Smooth muscle cell (in vitro differentiated cells): Measurements from ENCODE around the gene SLC13A1. TPM values are rescaled to one million over a fixed set of nuclear protein-coding genes. Genes with fewer than 3 reads are reported as not detected.

Source experiments
- DNase-seq: peaks from one replicate; lab custom pipeline; 2025; ENCODE audit not compliant: unreplicated experiment; lab: John Stamatoyannopoulos, UW
- H2AFZ ChIP-seq: fragments of 200-600 bp; sonication (generic); 2 replicates; pipeline ENCODE4 v1.6.0; 2016; ENCODE audit warnings: antibody characterized with exemption, low read depth, mild to moderate bottlenecking
- H3F3A ChIP-seq: fragments of 200-600 bp; sonication (generic); 2 replicates; pipeline ENCODE4 v1.6.0; 2017; ENCODE audit warnings: antibody characterized with exemption, low read depth
- H3K27ac ChIP-seq: fragments of 200-600 bp; sonication (generic); 2 replicates; pipeline ENCODE4 v1.5.1; 2016; ENCODE audit warnings: low read depth, mild to moderate bottlenecking
- H3K27me3 ChIP-seq: fragments of 200-600 bp; sonication (generic); 2 replicates; pipeline ENCODE4 v1.6.1; 2016; ENCODE audit warnings: low read depth, mild to moderate bottlenecking
- H3K36me3 ChIP-seq: fragments of 200-600 bp; sonication (generic); 2 replicates; pipeline ENCODE4 v1.5.1; 2016; ENCODE audit warnings: low read depth
- H3K4me1 ChIP-seq: fragments of 200-600 bp; sonication (generic); 2 replicates; pipeline ENCODE4 v1.5.1; 2016; ENCODE audit warnings: low read depth
- H3K4me2 ChIP-seq: fragments of 200-600 bp; sonication (generic); 2 replicates; pipeline ENCODE4 v1.6.0; 2016; ENCODE audit warnings: mild to moderate bottlenecking
- H3K4me3 ChIP-seq: fragments of 200-600 bp; sonication (generic); 2 replicates; pipeline ENCODE4 v1.5.1; 2016; ENCODE audit warnings: mild to moderate bottlenecking
- H3K79me2 ChIP-seq: fragments of 200-600 bp; sonication (generic); 2 replicates; pipeline ENCODE4 v1.6.0; 2016; ENCODE audit warnings: low read depth, mild to moderate bottlenecking
- H3K9ac ChIP-seq: fragments of 200-600 bp; sonication (generic); 2 replicates; pipeline ENCODE4 v1.6.0; 2016; ENCODE audit warnings: low read depth
- H3K9me3 ChIP-seq: fragments of 200-600 bp; sonication (generic); replicated peaks from 2 replicates; pipeline ENCODE4 v1.5.1; 2016; ENCODE audit warnings: low read depth
- H4K20me1 ChIP-seq: fragments of 200-600 bp; sonication (generic); 2 replicates; pipeline ENCODE4 v1.6.0; 2016; ENCODE audit warnings: low read depth
- CTCF ChIP-seq: fragments of 200-600 bp; sonication (generic); IDR thresholded peaks from 2 replicates; pipeline ENCODE4 v1.5.1; 2017; ENCODE audit warnings: borderline replicate concordance, mild to moderate bottlenecking, antibody characterized with exemption; ENCODE audit not compliant: insufficient read depth, poor library complexity, severe bottlenecking
- WGBS: methylation state at CpG from one replicate; pipeline ENCODE4 v1.1.7; 2016; ENCODE audit warnings: low lambda C conversion rate; 5-methylcytosine and 5-hydroxymethylcytosine counted together
- polyA plus RNA-seq: library from polyadenylated mRNA; unstranded; fragments of >200 nt; fragmentation: Nextera tagmentation; extraction: Ambion mirVana; gene quantifications from 2 replicates; pipeline ENCODE4 v1.2.1, GENCODE V29; 2016
- total RNA-seq: library from RNA; depleted of rRNA; stranded (reverse); fragments of >200 nt; gene quantifications from 2 replicates; pipeline ENCODE4 v1.2.3, GENCODE V29; 2014

Gene SLC13A1
- total and polyA plus RNA-seq, 2 experiments from 2014 or later, result not detected

- no peaks in the 10 kb centered on the region for H3K4me1 ChIP-seq
- no peak for DNase-seq
- no peak overlapping the region for H3K4me2 ChIP-seq
- no peak overlapping the region for H3K9ac ChIP-seq
- no peaks in the 10 kb centered on the region for H3K79me2 ChIP-seq
- H3K4me3 ChIP-seq, result no peak overlapping the region
- no peaks in the 10 kb centered on the region for H4K20me1 ChIP-seq
- no peaks in the 10 kb centered on the region for H3K36me3 ChIP-seq
- no peaks in the 10 kb centered on the region for H3K27me3 ChIP-seq
- H2AFZ ChIP-seq, result no peak overlapping the region
- no peaks in the 10 kb centered on the region for H3K9me3 ChIP-seq
- no peak for TF ChIP-seq CTCF
- no peaks in the 10 kb centered on the region for H3F3A ChIP-seq
- 86% methylated on average over 2 of the region's 2 CpGs for WGBS
- no peak overlapping the region for H3K27ac ChIP-seq
Measured at GRCh38 chr7:123193235-123193634, 6.5 kb downstream of the SLC13A1 start.

GRCh38 chr7:123191132-123191531 lies 8.6 kb downstream of the SLC13A1 start:
- Histone ChIP-seq H3K79me2 (no peaks in the 10 kb centered on the region), H3K36me3 (no peaks in the 10 kb centered on the region), H4K20me1 (no peaks in the 10 kb centered on the region), H3K27me3 (no peaks in the 10 kb centered on the region), H3K4me2 (no peak overlapping the region), H3K9me3 (no peaks in the 10 kb centered on the region), H3K4me3 (no peak overlapping the region), H3F3A (no peaks in the 10 kb centered on the region), H3K27ac (peak overlapping the region; percentile 44), H3K9ac (no peak overlapping the region), H2AFZ (no peak overlapping the region), H3K4me1 (no peaks in the 10 kb centered on the region)
- DNase-seq, result no peak
- 92% methylated on average over 1 of the region's 1 CpG for WGBS
- no peak for TF ChIP-seq CTCF

GRCh38 chr7:123190109-123190831 lies 9.5 kb downstream of the SLC13A1 start:
- Histone ChIP-seq H3K4me3 (no peak overlapping the region), H3K9ac (no peak overlapping the region), H3K27ac (peak overlapping the region; percentile 44), H3K27me3 (no peaks in the 10 kb centered on the region), H3K4me1 (no peaks in the 10 kb centered on the region), H3K4me2 (no peak overlapping the region), H3F3A (no peaks in the 10 kb centered on the region), H3K36me3 (no peaks in the 10 kb centered on the region), H3K79me2 (no peaks in the 10 kb centered on the region), H4K20me1 (no peaks in the 10 kb centered on the region), H3K9me3 (no peaks in the 10 kb centered on the region), H2AFZ (no peak overlapping the region)
- no peak for TF ChIP-seq CTCF
- DNase-seq, result no peak
- 81% methylated on average over 2 of the region's 2 CpGs for WGBS

- H3K27me3 ChIP-seq, result no peaks in the 10 kb centered on the region
- no peak overlapping the region for H3K4me2 ChIP-seq
- H3K9ac ChIP-seq, result no peak overlapping the region
- no peaks in the 10 kb centered on the region for H3K79me2 ChIP-seq
- WGBS, result 63% methylated on average over 3 of the region's 3 CpGs
- no peak for DNase-seq
- no peaks in the 10 kb centered on the region for H3F3A ChIP-seq
- H3K27ac ChIP-seq, result no peak overlapping the region
- H3K36me3 ChIP-seq, result no peaks in the 10 kb centered on the region
- no peaks in the 10 kb centered on the region for H3K9me3 ChIP-seq
- no peaks in the 10 kb centered on the region for H4K20me1 ChIP-seq
- no peak for TF ChIP-seq CTCF
- H3K4me3 ChIP-seq, result no peak overlapping the region
- H2AFZ ChIP-seq, result no peak overlapping the region
- no peaks in the 10 kb centered on the region for H3K4me1 ChIP-seq
Measured at GRCh38 chr7:123185756-123186155, 14.0 kb downstream of the SLC13A1 start.
